GM23338 (cell line): Measurements from ENCODE around the gene USH1C. TPM values are rescaled to one million over a fixed set of nuclear protein-coding genes. Genes with fewer than 3 reads are reported as not detected.

Experiments used
- ATAC-seq: fragments of 200-7000 bp; cut with Tn5 transposase; 3 replicates; pipeline ENCODE4 v1.9.1; 2020
- DNase-seq: peaks from one replicate; pipeline ENCODE4 v3.0.0-alpha.2; 2015; ENCODE audit warnings: low spot score
- H2AFZ ChIP-seq: fragments of 200-600 bp; sonication (generic); 2 replicates; pipeline ENCODE4 v1.8.0; 2016; ENCODE audit warnings: antibody characterized with exemption, mild to moderate bottlenecking, moderate library complexity
- H3F3A ChIP-seq: fragments of 200-600 bp; sonication (generic); replicated peaks from 2 replicates; pipeline ENCODE4 v1.8.0; 2017; ENCODE audit warnings: antibody characterized with exemption, mixed run types, low read depth
- H3K27ac ChIP-seq: fragments of 200-600 bp; sonication (generic); 2 replicates; pipeline ENCODE4 v1.6.1; 2016; ENCODE audit warnings: low read depth
- H3K27me3 ChIP-seq: fragments of 200-600 bp; sonication (generic); 2 replicates; pipeline ENCODE4 v1.8.0; 2016; ENCODE audit warnings: mild to moderate bottlenecking, mixed run types, moderate library complexity; ENCODE audit not compliant: insufficient read depth
- H3K36me3 ChIP-seq: fragments of 200-600 bp; sonication (generic); 2 replicates; pipeline ENCODE4 v1.8.0; 2016; ENCODE audit warnings: mild to moderate bottlenecking; ENCODE audit not compliant: insufficient read depth
- H3K4me1 ChIP-seq: fragments of 200-600 bp; sonication (generic); 2 replicates; pipeline ENCODE4 v1.8.0; 2016; ENCODE audit warnings: mild to moderate bottlenecking, moderate library complexity; ENCODE audit not compliant: insufficient read depth
- H3K4me2 ChIP-seq: fragments of 200-600 bp; sonication (generic); 2 replicates; pipeline ENCODE4 v1.7.1; 2017; ENCODE audit warnings: mixed run types
- H3K4me3 ChIP-seq: fragments of 200-600 bp; sonication (generic); 2 replicates; pipeline ENCODE4 v1.6.1; 2016; ENCODE audit warnings: mixed run types
- H3K79me2 ChIP-seq: fragments of 200-600 bp; sonication (generic); replicated peaks from 2 replicates; pipeline ENCODE4 v1.8.0; 2017; ENCODE audit warnings: mild to moderate bottlenecking; ENCODE audit not compliant: insufficient read depth
- H3K9me2 ChIP-seq: fragments of 200-600 bp; sonication (generic); 2 replicates; pipeline ENCODE4 v1.8.0; 2017; ENCODE audit not compliant: insufficient read depth
- H4K20me1 ChIP-seq: fragments of 200-600 bp; sonication (generic); replicated peaks from 2 replicates; pipeline ENCODE4 v1.8.0; 2017; ENCODE audit warnings: mild to moderate bottlenecking; ENCODE audit not compliant: insufficient read depth
- H3K27ac Mint-ChIP-seq: 2 replicates; pipeline ENCODE4 v1.8.0; 2020; ENCODE audit warnings: inconsistent platforms, mild to moderate bottlenecking, moderate library complexity, mixed read lengths
- H3K27me3 Mint-ChIP-seq: 3 replicates; pipeline ENCODE4 v1.8.0; 2022; ENCODE audit warnings: low read depth, mild to moderate bottlenecking, moderate library complexity, mixed read lengths, inconsistent platforms; ENCODE audit not compliant: insufficient read depth, poor library complexity
- H3K36me3 Mint-ChIP-seq: 3 replicates; pipeline ENCODE4 v1.8.0; 2021; ENCODE audit warnings: low read depth, mild to moderate bottlenecking, inconsistent platforms, moderate library complexity, mixed read lengths
- H3K4me1 Mint-ChIP-seq: 3 replicates; pipeline ENCODE4 v1.8.0; 2020; ENCODE audit warnings: mild to moderate bottlenecking, inconsistent platforms, mixed read lengths
- H3K4me3 Mint-ChIP-seq: 3 replicates; pipeline ENCODE4 v1.8.0; 2021; ENCODE audit warnings: moderate library complexity, mild to moderate bottlenecking, inconsistent platforms, mixed read lengths
- H3K9me3 Mint-ChIP-seq: 3 replicates; pipeline ENCODE4 v1.8.0; 2020; ENCODE audit warnings: moderate library complexity, mild to moderate bottlenecking, inconsistent platforms, mixed read lengths
- CREB1 ChIP-seq: fragments of 250-450 bp; sonication (Bioruptor Pico); IDR thresholded peaks from 2 replicates; pipeline ENCODE4 v1.5.0; 2020; ENCODE audit warnings: low read depth, mild to moderate bottlenecking, moderate library complexity
- EZH2 ChIP-seq: fragments of 200-600 bp; sonication (generic); IDR thresholded peaks from one replicate; pipeline ENCODE4 v1.8.0; 2017; ENCODE audit warnings: antibody characterized with exemption, mild to moderate bottlenecking, low read depth; ENCODE audit not compliant: unreplicated experiment
- JUNB ChIP-seq: IDR thresholded peaks from one replicate; pipeline ENCODE4 v1.6.1; 2016; ENCODE audit warnings: antibody characterized with exemption; ENCODE audit not compliant: unreplicated experiment
- STAT1 ChIP-seq: IDR thresholded peaks from one replicate; pipeline ENCODE4 v1.6.1; 2016; ENCODE audit warnings: antibody characterized with exemption; ENCODE audit not compliant: unreplicated experiment
- ZNF114 ChIP-seq: fragments of 250-450 bp; sonication (Bioruptor Pico); IDR thresholded peaks from 2 replicates; pipeline ENCODE4 v1.5.0; 2020; ENCODE audit warnings: mild to moderate bottlenecking, moderate library complexity
- ZNF462 ChIP-seq: fragments of 250-450 bp; sonication (Bioruptor Pico); IDR thresholded peaks from 2 replicates; pipeline ENCODE4 v1.5.0; 2020; ENCODE audit warnings: mild to moderate bottlenecking, moderate library complexity
- polyA plus RNA-seq: library from polyadenylated mRNA; unstranded; fragments of >200 nt; fragmentation: Nextera tagmentation; extraction: Ambion mirVana; gene quantifications from 2 replicates; pipeline ENCODE4 v1.2.1, GENCODE V29; 2016
- total RNA-seq: library from RNA; depleted of rRNA; stranded (reverse); fragments of >200 nt; shearing (Covaris generic); gene quantifications from 2 replicates; pipeline ENCODE4 v1.2.3, GENCODE V29; 2014

The USH1C gene
- total and polyA plus RNA-seq, 2 experiments from 2014 or later = 1.3 to 1.8 TPM

- H4K20me1 ChIP-seq = no peaks in the 10 kb centered on the region
- no peaks in the 10 kb centered on the region for H3F3A ChIP-seq
- Mint-ChIP-seq H3K4me1 (peaks cover 13% of the 10 kb centered on the region), H3K4me3 (no peak overlapping the region), H3K27ac (no peak overlapping the region), H3K9me3 (no peaks in the 10 kb centered on the region), H3K27me3 (peaks cover 3% of the 10 kb centered on the region), H3K36me3 (no peaks in the 10 kb centered on the region)
- ATAC-seq = no peak
- H3K27me3 ChIP-seq = no peaks in the 10 kb centered on the region
- no peak for DNase-seq
- H3K4me2 ChIP-seq = no peak overlapping the region
- no peak for TF ChIP-seq EZH2
- no peak for TF ChIP-seq STAT1
- TF ChIP-seq CREB1 (CRISPR knock-in tag) = no peak
- no peak for TF ChIP-seq JUNB
- no peak for TF ChIP-seq ZNF114 (CRISPR knock-in tag)
- TF ChIP-seq ZNF462 = no peak
- no peaks in the 10 kb centered on the region for H3K79me2 ChIP-seq
- H2AFZ ChIP-seq = no peak overlapping the region
- H3K4me1 ChIP-seq = no peaks in the 10 kb centered on the region
- H3K9me2 ChIP-seq = no peaks in the 10 kb centered on the region
- H3K4me3 ChIP-seq = no peak overlapping the region
- no peak overlapping the region for H3K27ac ChIP-seq
- no peaks in the 10 kb centered on the region for H3K36me3 ChIP-seq
These were observed 28.1 kb upstream of the USH1C start for GRCh38 chr11:17572359-17572690.
